Prostate gland (tissue), 1 donor: ENCODE data around the gene RAB29.

Experiments used
- POLR2A ChIP-seq: fragments of 450-650 bp; IDR thresholded peaks from one replicate; pipeline ENCODE4 v1.6.1; 2016; ENCODE audit warnings: antibody characterized with exemption, mild to moderate bottlenecking
- POLR2AphosphoS5 ChIP-seq: sonication (generic); formaldehyde crosslinking; IDR thresholded peaks from one replicate; pipeline ENCODE4 v1.6.1; 2017; ENCODE audit warnings: antibody characterized with exemption

- TF ChIP-seq POLR2AphosphoS5 (no peak), POLR2A (no peak)
These were observed 8.7 kb downstream of the RAB29 start for GRCh38 chr1:205766570-205766969.
